Stimulated activated memory B cell treated with anti-CD40 and anti-IgM and Interleukin-4, amounts not matched to agents 10 μg/mL and 1 μg/mL and 100 μg/mL, for 72 hours (primary cell): ENCODE data around the gene SCN4B.

ENCODE experiments used
- ATAC-seq: fragments of 150-1000 bp; cut with Tn5 transposase; 2 replicates; pipeline ENCODE4 v1.10.0; 2021
- H3K27ac Mint-ChIP-seq: one replicate; pipeline ENCODE4 v1.8.0; 2022; ENCODE audit warnings: mild to moderate bottlenecking, mixed read lengths
- H3K27me3 Mint-ChIP-seq: one replicate; pipeline ENCODE4 v1.8.0; 2022; ENCODE audit warnings: mixed read lengths
- H3K36me3 Mint-ChIP-seq: one replicate; pipeline ENCODE4 v1.8.0; 2022; ENCODE audit warnings: mixed read lengths
- H3K4me1 Mint-ChIP-seq: one replicate; pipeline ENCODE4 v1.8.0; 2022; ENCODE audit warnings: mixed read lengths
- H3K4me3 Mint-ChIP-seq: one replicate; pipeline ENCODE4 v1.8.0; 2022; ENCODE audit warnings: mild to moderate bottlenecking, moderate library complexity, mixed read lengths
- H3K9me3 Mint-ChIP-seq: one replicate; pipeline ENCODE4 v1.8.0; 2022; ENCODE audit warnings: mixed read lengths

SCN4B gene

GRCh38 chr11:118090545-118091162 lies 62.0 kb downstream of the SCN4B start:
- ATAC-seq, result no peak
- peaks cover 9% of the 10 kb centered on the region for H3K36me3 Mint-ChIP-seq
- H3K27me3 Mint-ChIP-seq, result peaks cover 13% of the 10 kb centered on the region
- no peak overlapping the region for H3K4me3 Mint-ChIP-seq
- H3K9me3 Mint-ChIP-seq, result peaks cover 11% of the 10 kb centered on the region
- H3K27ac Mint-ChIP-seq, result no peak overlapping the region
- H3K4me1 Mint-ChIP-seq, result peaks cover 11% of the 10 kb centered on the region

GRCh38 chr11:118088531-118088930 lies 64.1 kb downstream of the SCN4B start:
- H3K9me3 Mint-ChIP-seq, result peaks cover 11% of the 10 kb centered on the region
- H3K27ac Mint-ChIP-seq, result no peak overlapping the region
- no peak overlapping the region for H3K4me3 Mint-ChIP-seq
- H3K36me3 Mint-ChIP-seq, result peaks cover 9% of the 10 kb centered on the region
- peaks cover 13% of the 10 kb centered on the region for H3K27me3 Mint-ChIP-seq
- H3K4me1 Mint-ChIP-seq, result peaks cover 11% of the 10 kb centered on the region
- ATAC-seq, result no peak

GRCh38 chr11:118087931-118088330 lies 64.7 kb downstream of the SCN4B start:
- ATAC-seq, result no peak
- Mint-ChIP-seq H3K4me3 (no peak overlapping the region), H3K27me3 (peaks cover 13% of the 10 kb centered on the region), H3K9me3 (peaks cover 11% of the 10 kb centered on the region), H3K27ac (no peak overlapping the region), H3K4me1 (peaks cover 11% of the 10 kb centered on the region), H3K36me3 (peaks cover 9% of the 10 kb centered on the region)

GRCh38 chr11:118086913-118087768 lies 65.5 kb downstream of the SCN4B start, which contains the start of gene SMIM35:
Gene SMIM35 (minus strand): TSS chr11:118086963. CDS start chr11:118086757, 206 bp downstream.
- Mint-ChIP-seq H3K27me3 (peaks cover 13% of the 10 kb centered on the region), H3K27ac (no peak within 1 kb of the TSS), H3K4me3 (no peak within 1 kb of the TSS), H3K4me1 (peaks cover 11% of the 10 kb centered on the region), H3K36me3 (peaks cover 9% of the 10 kb centered on the region), H3K9me3 (peaks cover 11% of the 10 kb centered on the region)
- no peak for ATAC-seq

GRCh38 chr11:118084656-118085055 lies 68.0 kb downstream of the SCN4B start:
- Mint-ChIP-seq H3K36me3 (peaks cover 9% of the 10 kb centered on the region), H3K27me3 (peaks cover 18% of the 10 kb centered on the region), H3K4me3 (no peak overlapping the region), H3K27ac (no peak overlapping the region), H3K4me1 (peaks cover 11% of the 10 kb centered on the region), H3K9me3 (peaks cover 11% of the 10 kb centered on the region)
- no peak for ATAC-seq

GRCh38 chr11:118084247-118084646 lies 68.4 kb downstream of the SCN4B start:
- Mint-ChIP-seq H3K36me3 (peaks cover 9% of the 10 kb centered on the region), H3K27me3 (peaks cover 22% of the 10 kb centered on the region), H3K9me3 (peaks cover 11% of the 10 kb centered on the region), H3K4me1 (peaks cover 11% of the 10 kb centered on the region), H3K4me3 (no peak overlapping the region), H3K27ac (no peak overlapping the region)
- peak; percentile 6 for ATAC-seq
